Hematopoietic multipotent progenitor cell treated with erythropoietin and hydrocortisone succinate and interleukin-3 and kit ligand, for 4 days (in vitro differentiated cells): ENCODE data around the gene NBDY.
A peak's percentile ranks its signal among the peaks of the same experiment; 100 is the strongest.
"Not testable (repeated sequence)": the region's sequence is repeated elsewhere in the genome, so short reads cannot be mapped to it uniquely, and the experiment has no call there.

Experiments
- DNase-seq: peaks from one replicate; pipeline ENCODE4 v3.0.0-alpha.2; 2015

The NBDY gene

DNA sequence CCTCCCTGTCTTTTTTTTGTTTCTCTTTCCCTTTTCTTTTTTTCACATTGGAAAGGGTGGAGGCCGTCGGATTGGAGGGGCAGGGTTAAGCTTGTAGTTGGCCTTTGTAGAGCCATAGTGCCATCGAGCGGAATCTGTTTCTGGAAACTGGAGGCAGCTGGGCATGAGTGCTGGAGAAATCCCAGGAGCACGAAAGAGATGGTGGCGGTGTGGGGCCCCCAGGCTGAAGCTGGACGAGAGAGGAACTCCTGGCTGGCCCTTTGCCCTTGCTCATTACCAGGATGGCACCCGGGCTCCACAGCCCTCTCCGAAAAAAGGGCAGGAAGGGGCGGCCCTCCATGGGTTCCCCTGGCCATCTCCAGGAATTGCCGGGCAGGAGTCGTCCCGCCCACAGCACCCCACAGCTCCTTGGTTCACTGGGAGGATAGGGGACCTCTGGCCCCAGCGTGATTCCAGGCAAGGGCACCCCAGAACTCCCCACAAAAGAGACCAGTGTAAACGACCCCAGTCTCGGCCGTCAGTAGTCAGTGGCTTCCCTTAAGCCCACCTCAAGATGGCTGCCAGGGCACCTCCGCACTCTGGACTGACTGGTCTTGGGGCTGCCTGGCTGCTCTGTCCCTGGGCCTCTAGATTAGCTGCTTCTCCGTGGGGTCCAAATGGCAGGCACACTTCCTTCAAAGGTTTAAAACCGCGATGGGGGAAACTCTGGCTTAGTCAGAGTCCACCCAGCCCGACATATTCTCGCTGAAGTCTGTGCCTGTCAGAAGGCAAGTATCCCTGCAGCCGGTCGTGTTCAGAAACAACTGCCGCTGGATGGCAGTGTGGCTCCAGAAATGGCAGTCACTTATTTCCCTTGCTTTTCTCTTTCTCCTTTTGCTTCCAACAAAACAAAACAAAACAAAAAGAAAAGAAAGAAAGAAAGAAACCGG lies 74.1 kb downstream of the NBDY start:
- peak; percentile 81 for DNase-seq

DNA sequence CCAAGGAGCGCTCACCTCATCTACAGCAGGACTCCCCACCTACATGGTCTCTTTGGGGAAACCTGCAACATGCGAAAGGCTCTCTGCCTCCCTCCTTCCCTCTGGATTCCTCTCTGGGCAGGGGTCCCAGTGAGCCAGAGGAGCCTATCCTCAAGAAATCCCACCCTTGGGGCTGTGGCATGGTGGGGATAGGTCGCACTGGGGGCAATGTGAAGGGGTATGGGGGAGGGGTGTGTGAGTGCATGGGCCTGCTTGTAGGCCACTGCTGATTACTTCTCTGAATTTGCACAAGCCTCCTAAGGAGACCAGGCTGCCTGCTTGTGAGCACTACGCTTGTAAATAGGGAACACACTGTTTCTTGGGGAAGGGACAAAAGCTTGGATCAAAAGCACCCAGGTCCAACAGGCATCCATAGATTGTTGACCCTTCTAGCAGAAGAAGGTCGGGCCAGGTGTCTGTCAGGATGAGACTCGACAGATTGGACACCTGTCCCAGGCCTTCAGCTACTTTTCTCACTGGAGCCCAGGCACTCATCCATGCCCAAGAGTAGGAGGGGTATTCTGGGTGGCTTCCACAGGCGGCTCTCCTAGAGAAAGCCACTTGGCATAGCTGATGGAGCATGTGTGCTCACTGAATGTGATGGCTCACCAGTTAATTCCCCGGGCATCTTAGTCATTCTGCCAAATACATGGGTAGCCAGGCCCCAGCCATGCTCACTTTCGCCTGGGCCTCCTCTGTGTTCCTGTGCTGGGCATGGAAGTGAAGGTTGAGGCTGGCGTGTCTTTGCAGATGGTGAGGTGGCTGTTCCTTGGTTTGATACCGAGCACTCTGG lies 75.0 kb downstream of the NBDY start:
- no peak for DNase-seq

DNA sequence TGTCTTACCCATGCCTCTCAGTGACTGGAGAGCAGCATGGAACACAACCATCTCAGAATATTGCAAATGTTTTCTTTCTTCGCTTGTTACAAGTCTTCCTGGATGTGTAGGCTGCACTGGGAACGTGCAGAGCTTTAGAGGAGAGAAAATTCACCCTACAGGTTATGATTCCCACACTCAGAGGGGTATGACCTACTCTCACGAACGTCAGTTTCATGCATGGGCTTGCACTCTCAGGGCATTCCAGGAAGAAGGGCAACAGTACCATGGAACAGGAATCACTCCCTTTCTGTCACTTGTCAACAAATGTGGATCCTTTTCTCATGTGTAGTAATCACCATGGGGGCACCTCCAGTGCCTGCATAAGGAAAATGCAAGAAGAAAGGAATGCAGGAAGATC lies 75.8 kb downstream of the NBDY start:
- DNase-seq, result no peak

GRCh38 chrX:56805399-56805798 lies 76.4 kb downstream of the NBDY start:
- DNase-seq, result no peak

DNA sequence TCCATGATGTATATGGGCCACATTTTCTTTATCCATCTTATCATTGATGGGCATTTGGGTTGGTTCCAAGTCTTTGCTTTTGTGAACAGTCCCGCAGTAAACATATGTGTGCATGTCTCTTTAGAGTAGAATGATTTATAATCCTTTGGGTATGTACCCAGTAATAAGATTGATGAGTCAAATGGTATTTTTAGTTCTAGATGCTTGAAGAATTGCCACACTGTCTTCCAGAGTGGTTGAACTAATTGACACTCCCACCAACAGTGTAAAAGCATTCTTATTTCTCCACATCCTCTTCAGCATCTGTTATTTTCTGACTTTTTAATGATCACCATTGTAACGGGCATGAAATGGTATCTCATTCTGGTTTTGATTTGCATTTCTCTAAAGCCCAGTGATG lies 77.1 kb downstream of the NBDY start:
- DNase-seq, result not testable (repeated sequence)

DNA sequence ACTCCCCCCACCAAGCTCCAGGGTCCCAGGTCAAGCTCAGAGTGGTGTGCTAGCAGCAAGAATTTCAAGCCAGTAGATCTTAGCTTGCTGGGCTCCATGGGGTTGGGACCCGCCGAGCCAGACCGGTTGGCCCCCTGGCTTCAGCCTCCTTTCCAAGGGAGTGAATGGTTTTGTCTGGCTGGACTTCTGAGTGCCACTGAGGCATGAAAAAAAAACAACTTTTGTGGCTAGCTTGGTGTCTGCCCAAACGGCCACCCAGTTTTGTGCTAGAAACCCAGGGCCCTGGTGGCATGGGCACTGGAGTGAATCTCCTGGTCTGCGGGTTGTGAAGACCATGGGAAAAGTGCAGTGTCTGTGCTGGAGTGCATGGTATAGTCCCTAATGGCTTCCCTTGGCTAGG lies 82.6 kb downstream of the NBDY start:
- no peak for DNase-seq

DNA sequence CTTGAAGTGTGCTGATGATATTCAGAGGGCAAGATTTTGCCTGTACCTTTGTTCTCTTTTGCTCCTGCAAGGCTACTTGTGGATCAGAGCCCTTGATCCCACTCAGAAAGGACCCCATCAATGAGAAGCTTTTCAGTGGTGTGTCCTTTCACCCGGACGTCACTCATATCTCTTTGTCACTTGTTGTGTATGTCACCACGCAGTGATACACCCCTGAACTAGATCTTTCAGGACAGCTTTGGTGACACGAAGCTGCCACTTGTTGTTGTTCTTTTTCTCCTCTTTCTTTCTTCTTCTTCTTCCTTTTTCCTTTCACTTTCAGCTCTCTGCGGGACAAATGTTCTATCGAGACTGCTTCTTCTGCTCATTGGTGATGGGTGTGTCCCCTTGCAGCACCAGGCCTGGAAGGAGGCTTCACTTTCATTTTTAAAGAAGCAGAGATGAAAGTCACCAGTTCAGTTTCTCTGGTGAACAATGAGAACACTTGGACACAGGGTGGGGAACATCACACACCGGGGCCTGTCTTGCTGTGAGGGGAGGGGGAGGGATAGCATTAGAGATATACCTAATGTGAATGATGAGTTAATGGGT lies 83.6 kb downstream of the NBDY start:
- DNase-seq, result peak; percentile 67

- DNase-seq, result peak; percentile 94
Measured at GRCh38 chrX:56813318-56813837, 84.3 kb downstream of the NBDY start.

GRCh38 chrX:56817179-56817578 lies 88.1 kb downstream of the NBDY start:
- no peak for DNase-seq

DNA sequence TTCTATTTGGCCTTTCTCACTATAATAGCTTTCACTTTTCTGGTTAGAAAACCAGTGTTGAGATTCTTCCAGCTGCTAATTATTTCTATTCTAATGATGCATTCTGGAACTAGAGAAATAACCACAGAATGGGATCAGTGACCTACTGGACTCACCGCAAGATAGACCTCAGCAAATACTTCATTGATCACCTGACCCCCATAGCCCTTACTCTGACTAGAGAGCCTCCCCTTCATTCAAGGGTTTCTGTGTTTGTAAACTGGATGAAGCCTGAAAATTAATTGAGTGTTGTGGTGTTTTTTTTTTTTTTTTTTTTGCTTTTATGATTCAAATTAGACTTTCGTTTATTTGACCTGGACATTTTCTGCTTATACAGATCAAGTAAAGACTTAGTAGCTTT lies 97.0 kb downstream of the NBDY start:
- no peak for DNase-seq

DNA sequence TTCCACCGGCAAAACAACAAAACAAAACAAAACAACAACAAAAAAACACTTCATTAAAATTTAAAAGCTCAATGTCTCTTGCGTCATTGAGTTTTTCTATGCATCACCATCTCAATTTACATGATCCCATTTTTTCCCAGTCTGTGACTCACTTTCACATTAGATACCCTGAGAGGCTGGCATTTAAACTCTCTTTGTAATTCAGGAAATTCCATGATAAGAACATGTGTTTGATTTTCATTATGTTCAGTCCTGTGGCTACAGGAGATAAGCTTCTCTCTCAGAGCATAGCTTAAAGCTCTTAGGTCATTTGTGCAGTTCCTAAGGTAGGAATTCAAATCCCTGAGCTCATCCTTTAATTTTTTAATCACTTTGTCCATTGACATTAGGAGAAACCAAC lies 104.6 kb downstream of the NBDY start:
- no peak for DNase-seq

DNA sequence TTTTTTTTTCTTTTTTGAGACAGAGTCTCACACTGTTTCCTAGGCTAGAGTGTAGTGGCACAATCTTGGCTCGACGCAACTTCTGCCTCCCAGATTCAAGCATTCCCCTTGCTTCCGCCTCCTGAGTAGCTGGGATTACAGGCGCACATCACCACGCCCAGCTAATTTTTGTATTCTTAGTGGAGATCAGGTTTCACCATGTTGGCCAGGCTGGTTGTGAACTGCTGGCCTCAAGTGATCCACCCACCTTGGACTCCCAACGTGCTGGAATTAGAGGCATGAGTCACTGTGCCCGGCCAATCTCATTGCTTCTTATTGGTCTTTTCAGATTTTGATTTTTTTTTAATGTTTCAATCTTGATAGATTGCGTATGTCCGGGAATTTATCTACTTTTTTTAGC lies 124.4 kb downstream of the NBDY start:
- DNase-seq, result no peak

DNA sequence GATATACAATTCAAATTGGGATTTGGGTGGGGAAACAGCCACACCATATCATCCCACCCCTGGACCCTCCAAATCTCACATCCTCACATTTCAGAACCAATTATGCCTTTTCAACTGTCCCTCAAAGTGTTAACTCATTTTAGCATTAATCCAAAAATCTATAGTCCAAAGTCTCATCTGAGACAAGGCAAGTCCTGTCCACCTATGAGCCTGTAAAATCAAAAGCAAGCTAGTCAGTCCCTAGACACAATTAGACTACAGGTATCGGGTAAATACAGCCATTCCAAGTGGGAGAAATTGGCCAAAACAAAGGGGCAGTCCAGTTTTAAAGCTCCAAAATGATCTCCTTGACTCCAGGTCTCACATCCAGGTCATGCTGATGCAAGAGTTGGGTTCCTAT lies 128.0 kb downstream of the NBDY start:
- DNase-seq, result no peak

DNA sequence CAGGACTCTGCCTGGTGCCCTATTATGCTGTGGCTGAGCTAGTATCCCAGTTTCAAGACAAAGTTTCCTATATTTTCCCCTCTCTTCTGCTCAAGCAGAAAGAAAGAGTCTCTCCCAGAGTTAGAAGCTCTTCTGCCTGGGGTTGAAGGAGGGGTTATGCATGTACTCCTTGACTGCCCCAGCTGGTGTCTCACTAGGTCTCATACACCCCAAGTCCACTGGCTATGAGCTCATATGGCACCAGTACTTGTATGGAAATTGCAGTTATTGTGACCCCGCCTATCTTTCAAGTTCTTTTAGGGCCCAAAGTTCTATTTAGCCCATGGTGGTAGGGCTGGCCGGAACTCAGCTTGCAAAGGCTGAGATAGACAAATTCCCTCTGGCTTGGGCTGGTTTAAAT lies 131.8 kb downstream of the NBDY start:
- DNase-seq, result no peak
